HG02623 (cell line): Measurements from ENCODE around the gene NR3C1.

ENCODE experiments used
- ATAC-seq: cut with Tn5 transposase; IDR thresholded peaks from one replicate; pipeline ENCODE4 v1.9.1; 2021; ENCODE audit warnings: moderate library complexity; ENCODE audit not compliant: unreplicated experiment

Gene NR3C1

GRCh38 chr5:143399616-143400540 is 3.6 kb downstream of the NR3C1 start:
- ATAC-seq: no peak

- no peak for ATAC-seq
These were observed 4.8 kb downstream of the NR3C1 start for GRCh38 chr5:143398451-143399237.

GRCh38 chr5:143398053-143398355 is 5.5 kb downstream of the NR3C1 start:
- ATAC-seq: no peak

GRCh38 chr5:143397302-143398052 is 6.0 kb downstream of the NR3C1 start:
- ATAC-seq: no peak

- peak; percentile 21 for ATAC-seq
These were observed 7.0 kb downstream of the NR3C1 start for GRCh38 chr5:143396353-143396940.

GRCh38 chr5:143395638-143396352 is 7.7 kb downstream of the NR3C1 start:
- ATAC-seq: peak; percentile 61

- ATAC-seq: no peak
These were observed 10.0 kb downstream of the NR3C1 start for GRCh38 chr5:143393524-143393923.

- ATAC-seq: no peak
These were observed 12.5 kb downstream of the NR3C1 start for GRCh38 chr5:143390941-143391340.

GRCh38 chr5:143390258-143390657 is 13.2 kb downstream of the NR3C1 start:
- no peak for ATAC-seq

GRCh38 chr5:143386725-143387124 is 16.8 kb downstream of the NR3C1 start:
- ATAC-seq: no peak

- no peak for ATAC-seq
These were observed 18.4 kb downstream of the NR3C1 start for GRCh38 chr5:143384865-143385657.

GRCh38 chr5:143383988-143384387 is 19.5 kb downstream of the NR3C1 start:
- no peak for ATAC-seq

GRCh38 chr5:143379606-143380005 is 23.9 kb downstream of the NR3C1 start:
- no peak for ATAC-seq

- no peak for ATAC-seq
These were observed 26.3 kb downstream of the NR3C1 start for GRCh38 chr5:143376911-143377813.

- no peak for ATAC-seq
These were observed 27.2 kb downstream of the NR3C1 start for GRCh38 chr5:143376195-143376779.

- ATAC-seq: no peak
These were observed 28.8 kb downstream of the NR3C1 start for GRCh38 chr5:143374496-143375217.

- no peak for ATAC-seq
These were observed 30.4 kb downstream of the NR3C1 start for GRCh38 chr5:143373076-143373475.
